ENCODE measurements around the gene TMEM181.
"Not testable (repeated sequence)": the region's sequence is repeated elsewhere in the genome, so short reads cannot be mapped to it uniquely, and the experiment has no call there.

Gene TMEM181

DNA sequence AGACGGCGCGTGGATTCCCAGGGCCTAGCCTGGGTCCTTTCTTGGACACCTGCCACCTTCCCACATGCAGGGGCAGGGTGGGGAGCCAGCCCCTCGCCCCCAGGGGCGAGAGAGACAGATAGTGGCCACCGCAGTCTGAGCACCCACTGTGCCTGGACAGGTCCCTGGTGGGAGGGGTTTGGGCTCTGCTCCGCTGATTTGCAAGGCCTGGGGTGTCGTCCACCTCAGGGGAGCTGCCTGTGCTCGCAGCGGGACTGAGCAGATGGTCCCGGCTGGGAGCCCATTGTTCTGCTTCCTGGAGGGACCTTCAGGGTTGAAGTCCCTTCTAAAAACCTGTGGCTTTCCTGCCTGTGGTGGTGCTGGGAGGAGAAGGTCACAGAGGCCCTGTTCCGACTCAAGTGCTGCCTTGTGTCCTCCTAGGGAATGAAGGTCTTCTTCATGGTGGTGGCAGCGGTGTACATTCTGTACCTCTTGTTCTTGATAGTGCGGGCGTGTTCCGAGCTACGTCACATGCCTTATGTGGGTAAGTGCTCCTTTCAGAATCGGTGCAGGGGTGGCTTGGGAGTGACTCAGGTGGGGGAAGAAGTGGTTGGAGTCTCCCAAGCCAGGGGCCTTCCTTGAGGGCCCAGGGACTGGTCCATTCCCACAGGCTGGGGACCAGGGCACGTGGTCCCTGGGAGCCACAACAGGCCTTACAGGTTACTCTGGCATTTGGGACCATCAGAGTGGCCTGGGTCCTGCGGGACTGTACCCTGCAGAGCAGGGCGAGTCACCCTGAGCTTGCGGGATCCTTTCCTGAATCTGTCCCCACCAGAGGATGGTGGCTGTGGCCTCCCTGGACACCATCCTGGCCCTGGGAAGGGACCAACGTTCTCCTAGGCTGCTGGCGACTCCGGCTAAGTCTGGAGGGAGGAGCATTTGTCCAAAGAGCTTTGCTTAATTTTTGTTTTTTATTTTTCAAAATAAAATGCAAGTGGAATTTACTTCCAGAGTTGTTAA lies 65.1 kb downstream of the TMEM181 start:
- DNase-seq: no peak

DNA sequence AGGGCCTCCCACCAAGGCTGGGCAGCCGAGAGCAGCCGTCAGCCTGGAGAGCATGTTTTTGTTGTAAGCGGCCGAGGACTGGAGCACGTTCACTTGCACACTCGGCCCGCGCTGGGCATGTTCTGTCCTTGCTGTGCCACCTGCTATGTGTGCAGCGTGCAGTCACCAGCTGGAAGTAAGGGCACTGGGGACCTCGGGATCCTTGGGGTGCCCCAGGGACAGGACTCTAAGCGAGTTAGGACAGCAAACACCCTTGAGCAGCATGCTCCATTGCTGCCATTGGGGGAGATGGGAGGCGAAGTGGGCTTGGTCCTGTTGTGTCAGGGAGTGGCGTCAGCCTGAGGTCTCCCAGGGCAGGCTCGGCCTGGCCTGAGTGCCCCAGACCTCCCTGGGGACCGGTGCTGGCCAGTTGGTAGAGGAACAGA lies 66.0 kb downstream of the TMEM181 start:
- DNase-seq: no peak

DNA sequence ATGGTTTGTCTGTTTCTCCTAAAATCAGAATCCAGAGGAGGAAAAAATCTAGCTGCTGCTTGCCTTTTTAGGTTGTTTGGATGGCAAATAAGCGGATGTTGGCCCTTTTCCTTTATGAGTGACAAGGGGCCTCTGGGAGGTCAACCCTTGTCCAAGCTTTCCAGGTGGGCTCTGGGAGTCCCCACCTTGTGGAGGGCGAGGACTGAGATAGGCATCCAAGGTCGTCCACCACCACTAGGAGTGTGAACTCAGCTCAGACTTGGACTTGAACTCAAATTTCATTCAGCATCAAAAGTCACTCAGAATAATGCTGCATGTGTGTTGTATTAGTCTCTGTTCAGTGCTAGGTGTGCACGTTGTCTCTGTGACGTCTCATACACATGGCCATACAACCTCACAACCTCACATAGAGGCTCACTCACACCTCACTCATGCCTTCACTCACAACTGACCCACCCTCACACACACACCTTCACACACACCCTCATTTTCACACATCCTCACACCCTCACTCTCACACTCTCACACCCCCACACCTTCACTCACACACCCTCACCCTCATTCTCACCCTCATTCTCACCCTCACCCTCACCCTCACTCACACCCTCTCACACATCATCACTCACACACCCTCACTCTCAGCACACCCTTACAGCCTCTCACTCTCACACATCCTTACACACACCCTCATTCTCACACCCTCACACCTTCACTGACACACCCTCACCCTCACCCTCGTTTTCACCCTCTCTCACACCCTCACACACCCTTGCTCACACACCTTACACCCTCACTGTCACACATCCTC lies 66.7 kb downstream of the TMEM181 start:
- no peak for DNase-seq

DNA sequence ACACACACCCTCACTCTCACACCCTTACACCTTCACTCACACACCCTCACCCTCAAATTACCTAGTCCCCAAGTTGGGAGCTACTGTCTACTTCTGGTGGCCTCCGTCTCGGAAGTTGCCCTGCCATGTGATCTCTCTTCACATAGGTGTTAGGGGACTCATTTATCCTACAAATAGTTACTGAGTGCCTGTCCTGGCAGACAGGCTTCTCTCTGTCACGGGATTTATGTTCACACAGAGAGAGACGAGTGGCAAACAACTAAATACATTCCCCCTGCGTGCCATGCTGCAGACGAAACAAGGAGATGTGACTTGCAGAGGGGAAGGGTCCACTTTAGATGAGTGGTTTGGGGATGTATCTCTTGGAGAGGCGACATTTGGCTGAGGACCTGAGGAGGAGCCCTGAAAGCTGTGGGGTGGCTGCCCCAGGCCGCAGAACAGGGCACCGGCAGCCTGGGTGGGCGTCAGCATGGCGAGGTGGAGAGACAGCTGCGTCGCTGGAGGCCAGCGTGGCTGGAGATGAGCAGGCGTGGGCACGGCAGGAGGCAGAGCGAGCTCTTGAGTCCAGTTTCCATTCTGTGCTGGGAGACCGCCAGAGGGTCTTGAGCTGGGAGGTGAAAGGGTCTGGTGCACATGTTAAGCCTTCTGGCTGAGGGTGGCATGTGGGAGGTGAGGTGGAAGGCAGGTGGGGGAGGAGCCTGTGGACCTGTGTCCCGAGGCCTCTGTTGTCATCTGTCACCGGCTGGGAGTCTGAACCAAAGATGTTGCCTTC lies 67.5 kb downstream of the TMEM181 start:
- no peak for DNase-seq

DNA sequence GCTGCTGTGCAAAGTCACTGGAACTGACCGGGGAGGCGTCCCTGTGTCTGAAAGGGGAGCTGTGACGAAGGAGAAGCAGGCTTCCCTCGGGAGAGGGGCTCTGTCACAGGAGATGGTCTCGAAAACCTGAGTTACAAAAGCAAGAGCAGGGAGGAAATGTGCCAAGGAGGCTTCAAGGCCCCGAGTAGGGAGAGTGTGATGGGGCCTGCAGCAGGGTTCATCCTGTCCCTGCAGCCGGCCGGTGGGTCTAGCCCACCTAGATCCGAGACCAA lies 68.0 kb downstream of the TMEM181 start:
- DNase-seq: no peak

DNA sequence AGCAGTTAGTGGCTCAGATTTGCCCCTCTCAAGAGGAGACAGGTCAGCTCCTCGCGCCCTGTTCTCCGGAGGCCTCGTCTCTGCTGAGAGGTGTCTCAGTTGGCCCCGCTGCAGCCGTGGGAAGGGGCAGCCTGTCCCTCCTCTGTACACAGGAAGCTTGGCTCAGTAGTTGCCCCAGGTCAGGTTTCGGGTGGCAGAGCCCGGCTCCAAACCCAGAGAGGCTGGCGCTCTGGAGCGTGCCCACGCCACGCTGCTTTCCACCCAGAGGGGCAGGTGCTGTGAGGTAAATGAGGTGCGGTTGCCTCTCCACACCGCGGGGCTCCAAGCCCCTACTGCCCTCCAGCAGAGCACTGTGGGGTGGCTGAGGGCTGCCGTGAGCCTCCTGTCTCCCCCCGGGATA lies 68.7 kb downstream of the TMEM181 start:
- no peak for DNase-seq

DNA sequence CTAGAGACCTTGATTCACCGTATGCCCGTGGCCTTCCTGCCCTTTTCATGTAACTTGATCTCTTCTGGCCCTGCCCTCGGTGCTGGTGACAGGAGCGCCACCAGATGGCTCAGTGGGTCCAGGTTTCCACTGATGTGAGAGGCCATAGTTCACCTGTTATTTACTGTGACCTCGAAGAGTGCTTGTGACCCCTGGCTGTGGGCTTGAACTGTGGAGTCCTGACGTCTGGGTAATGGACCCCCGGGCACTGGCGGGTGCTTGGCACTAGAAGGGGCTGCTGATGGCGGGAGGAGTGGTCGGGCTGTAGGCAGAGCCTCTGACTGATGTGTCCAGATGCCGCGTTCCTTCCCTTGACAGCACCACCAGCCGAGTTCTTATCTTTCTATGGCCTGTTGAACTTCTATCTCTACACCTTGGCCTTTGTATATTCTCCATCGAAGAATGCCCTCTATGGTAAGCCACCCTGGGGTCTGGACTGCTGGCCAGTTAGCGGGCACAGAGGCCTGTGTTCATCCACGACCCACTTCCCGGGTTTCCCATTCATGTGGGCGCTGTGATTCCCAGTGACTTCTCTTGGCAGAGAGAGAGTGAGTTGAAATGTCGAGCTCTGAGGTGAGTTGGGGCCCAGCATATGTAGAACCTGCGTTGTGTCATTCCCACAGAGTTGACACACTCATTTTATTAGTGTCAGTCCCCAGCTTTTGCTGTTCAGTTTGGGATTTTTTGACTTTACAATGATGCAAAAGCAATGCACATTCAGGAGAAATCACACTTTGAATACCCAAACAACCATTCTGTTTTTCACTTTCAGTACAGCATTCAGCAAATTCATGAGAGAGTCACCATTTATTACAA lies 69.7 kb downstream of the TMEM181 start:
- DNase-seq: no peak

DNA sequence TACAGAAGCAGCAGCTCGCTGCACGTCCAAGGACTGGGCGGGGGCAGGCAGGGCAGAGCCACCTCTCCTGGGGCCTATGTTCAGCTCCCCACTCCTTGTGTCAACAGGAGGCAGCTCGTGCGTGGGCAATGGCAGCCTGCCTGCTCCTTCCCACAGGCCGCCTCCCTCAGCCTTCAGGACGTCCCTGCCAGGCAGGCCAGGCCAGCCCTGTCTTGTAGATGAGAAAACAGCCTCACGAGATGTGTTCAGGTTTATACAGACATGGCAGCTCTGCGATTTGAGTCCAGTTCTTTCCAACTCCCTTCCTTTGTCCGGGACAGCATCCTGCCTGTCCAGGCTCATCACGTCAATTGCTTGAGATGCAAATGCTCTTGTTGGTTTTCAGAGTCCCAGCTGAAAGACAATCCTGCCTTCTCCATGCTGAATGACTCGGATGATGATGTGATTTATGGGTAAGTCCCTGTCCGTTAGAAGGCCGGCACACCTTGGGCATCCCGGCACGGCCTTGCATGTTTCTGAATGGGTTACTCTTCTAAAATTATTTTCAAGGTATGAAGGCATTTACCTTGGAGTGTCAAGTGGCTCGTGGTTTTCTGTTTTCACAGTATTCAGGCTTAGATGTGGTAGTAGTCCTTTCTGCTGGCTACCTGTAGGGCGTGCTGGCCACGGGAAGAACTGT lies 71.2 kb downstream of the TMEM181 start:
- DNase-seq: no peak

DNA sequence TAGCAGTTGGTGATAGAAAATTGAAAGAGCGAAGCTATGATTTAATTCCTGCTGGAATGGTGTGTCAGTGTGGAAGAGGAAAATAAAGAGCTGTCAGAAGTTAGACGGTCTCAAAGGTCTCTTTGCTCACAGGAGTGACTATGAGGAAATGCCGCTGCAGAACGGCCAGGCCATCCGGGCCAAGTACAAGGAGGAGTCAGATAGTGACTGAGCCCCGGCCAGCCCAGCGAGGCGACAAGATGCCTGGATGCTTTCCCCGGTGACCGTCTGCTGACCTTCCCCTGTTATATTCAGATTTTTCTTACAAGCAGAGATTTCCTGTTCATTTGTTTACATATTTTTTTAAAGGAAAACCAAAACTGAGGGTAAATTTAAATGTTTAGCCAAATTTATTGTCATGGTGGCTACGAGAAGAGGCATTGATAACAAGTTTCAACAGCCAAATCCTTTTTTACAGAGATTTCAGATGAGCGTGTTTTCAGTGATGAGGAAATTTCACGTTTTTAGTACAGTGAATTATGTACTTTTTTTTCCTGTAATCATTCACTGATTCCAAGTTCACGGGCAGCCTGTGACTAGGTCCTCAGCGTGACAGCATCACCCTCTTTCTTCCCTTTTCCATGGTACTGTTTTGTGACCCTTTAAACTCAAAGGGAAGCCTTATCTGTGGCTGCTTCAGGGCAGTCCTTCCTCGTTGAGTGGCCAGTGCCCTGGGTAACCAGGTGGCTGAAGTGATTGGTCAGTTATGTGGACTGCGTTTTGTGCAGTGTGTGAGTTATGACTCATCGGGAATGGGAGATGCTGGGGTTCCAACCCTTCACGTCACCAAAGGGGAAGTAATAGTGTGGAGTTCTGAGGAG lies 72.0 kb downstream of the TMEM181 start:
- no peak for DNase-seq

DNA sequence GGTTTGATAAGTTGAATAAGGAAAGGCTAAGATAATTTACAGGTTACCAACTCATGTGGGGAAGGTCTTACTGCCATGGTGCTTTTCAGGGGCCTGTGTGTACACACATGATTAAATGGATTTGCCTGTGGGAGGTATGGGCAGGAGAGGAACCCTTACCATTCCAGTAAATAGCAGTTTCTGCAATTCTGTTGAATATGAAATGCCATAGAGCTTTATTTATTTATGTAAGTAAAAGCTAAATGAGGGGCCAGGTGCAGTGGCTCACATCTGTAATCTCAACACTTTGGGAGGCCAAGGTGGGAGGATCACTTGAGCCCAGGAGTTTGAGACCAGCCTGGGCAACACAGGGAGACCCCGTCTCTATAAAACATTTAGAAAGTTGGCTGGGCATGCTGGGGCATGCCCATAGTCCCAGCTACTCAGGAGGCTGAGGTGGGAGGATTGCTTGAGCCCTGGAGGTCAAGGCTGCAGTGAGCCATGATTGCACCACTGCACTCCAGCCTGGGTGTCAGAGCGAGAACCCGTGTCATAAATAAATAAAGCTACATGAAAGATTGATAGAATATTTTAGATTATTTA lies 72.7 kb downstream of the TMEM181 start:
- DNase-seq: not testable (repeated sequence)

DNA sequence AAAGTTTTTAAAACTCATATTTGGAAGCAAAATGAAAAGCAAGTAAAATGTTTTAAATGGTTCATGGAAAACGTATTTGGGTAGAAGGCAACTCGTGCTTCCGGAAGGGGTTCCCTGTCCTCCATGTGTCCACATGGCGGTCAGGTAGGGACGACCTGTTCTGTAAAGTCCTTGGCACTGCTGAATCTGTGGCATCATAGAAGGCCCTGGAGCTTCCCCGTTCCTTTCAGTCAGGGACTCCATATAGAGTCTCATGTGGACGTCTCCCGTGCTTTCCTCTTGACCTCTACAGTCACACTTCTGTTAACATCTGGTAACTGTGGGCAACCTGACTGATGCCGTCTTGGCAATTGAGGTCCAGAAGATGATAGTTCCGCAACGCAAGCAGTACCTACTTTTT lies 73.2 kb downstream of the TMEM181 start:
- no peak for DNase-seq

DNA sequence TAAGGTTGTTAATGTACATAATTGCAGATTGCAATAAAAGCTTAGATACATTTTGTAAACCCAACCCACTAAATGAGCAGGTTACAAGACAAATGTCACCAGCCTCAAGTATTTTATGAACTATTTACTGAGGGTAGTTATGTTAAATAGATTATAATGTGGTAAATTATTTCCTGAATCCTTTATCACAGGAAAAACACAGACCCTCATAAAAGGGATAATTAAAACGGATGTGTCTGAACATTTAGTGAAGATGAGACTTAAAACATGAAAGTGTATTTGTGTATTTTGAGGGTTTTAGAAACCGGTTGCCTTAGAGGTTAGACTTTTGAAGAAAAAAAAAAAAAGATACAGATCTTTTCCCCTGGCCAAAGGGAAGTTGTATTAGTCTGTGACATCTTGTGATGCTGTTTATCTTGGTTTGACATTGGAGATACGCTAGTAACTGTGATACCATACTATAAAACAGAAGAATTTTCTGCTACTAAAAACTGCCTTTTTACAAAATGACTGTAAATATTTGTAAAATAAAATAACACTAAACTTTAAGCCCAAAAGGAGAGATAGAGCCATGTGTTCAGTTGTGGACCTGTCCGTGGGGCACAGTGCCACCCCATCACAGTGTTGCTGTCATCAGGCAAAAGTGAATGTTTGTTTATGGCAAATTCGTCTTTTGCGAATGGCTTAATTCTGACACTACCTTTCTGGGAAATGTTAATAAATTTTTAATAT lies 75.0 kb downstream of the TMEM181 start:
- no peak for DNase-seq

DNA sequence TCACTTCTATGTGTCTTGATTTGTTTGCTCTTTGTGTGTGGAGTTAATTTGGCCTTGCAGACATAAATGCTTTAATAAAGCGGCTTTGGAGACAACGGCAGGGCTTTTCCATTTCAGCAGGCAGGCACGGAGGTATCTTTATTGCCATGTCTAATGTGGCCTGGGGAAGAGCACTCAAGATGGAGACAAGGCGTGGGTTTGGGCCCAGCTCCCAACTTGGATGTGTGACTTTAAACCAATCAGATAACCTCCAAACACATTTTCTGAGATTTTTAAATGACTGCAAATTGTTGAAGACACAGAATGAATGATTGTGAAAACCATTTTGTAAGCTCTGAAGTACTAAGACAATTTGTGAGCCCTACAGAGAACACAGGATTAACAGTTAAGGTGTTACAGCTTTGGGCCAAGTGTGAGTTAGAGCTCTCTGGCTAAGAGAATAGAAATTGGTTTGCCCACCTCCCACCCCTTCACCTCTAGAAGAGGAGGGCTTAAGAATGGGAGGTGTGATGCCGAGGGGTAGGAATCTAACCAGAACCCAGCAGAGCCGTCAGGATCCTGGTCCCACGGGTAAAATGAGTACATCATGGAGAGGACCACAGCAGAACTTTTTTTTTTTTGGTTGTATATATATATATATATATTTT lies 75.7 kb downstream of the TMEM181 start:
- DNase-seq: no peak

DNA sequence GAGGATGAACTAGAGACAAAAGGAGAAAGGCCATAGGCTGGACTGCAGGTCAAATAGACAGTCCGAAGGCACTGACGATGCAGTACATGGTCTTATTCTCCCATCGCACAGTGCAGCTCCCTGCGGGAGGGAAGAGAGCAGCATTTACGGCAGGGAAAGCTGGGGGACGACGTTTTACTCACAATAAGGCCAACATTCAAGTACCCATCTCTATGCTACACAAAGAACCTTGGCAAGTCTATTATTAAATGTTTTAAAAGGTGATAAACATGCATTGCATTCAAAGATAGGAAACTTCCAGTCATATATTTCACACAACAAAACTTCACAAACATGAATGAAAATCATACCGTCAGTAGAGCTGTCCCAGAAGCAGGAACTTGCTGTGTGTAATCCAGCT lies 76.9 kb downstream of the TMEM181 start:
- DNase-seq: no peak

DNA sequence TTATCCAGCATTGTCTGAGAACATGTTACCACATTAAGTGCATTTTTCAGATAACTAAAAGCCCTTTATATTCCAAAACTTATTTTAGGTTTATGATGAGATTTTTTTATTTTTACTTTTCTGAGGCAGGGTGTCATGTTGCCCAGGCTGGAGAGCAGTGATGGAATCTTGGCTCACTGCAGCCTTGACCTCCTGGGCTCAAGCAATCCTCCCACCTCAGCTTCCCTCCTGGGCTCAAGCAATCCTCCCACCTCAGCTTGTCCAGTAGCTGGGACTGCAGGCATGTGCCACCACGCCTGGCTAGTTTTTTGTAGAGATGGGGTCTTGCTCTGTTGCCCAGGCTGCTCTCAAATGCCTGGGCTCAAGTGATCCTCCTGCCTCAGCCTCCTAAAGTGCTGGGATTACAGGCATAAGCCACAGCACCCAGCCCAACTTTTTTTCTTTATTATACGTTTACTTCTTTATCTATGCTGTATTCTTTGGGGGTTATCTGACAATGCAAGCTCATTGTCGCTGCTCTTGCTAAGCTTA lies 78.5 kb downstream of the TMEM181 start:
- no peak for DNase-seq

DNA sequence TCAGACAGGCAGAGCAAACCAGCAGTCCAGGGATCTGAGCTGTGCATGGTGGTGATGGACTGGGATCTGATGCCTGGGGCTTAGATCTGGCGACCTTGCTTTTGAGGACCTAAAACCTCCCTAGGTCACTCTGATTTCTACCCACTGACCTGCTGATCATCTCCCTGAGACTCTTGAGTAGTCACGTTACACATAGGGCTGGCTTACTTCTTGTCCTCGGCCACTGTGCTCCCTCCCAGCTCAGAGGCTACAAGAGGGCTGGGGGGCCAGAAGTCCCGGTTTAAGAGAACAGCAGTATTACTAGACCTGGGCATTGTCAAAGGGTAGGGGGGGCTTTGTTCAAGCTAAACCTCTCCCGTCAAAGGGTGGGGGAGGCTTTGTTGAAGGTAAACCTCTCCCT lies 79.2 kb downstream of the TMEM181 start:
- DNase-seq: no peak

DNA sequence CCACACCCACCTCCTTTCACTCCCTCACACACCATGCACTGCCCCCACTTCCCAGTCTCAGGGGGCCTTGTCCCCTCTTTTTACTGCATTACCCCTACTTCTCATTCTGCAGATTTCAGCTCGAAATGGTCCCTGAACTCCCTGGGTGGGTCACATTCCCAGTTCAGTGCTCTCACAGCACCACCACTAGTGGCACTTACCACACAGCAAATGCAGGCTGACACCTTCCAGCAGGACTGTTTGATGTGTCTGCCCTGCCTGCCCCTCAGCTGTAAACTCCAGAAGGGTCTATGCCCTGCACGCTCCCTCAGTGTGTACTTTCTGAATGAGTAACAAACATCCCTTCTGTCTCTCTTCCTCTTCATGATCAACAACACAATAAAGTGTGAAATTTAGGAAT lies 80.6 kb downstream of the TMEM181 start:
- peak; percentile 38 for DNase-seq

DNA sequence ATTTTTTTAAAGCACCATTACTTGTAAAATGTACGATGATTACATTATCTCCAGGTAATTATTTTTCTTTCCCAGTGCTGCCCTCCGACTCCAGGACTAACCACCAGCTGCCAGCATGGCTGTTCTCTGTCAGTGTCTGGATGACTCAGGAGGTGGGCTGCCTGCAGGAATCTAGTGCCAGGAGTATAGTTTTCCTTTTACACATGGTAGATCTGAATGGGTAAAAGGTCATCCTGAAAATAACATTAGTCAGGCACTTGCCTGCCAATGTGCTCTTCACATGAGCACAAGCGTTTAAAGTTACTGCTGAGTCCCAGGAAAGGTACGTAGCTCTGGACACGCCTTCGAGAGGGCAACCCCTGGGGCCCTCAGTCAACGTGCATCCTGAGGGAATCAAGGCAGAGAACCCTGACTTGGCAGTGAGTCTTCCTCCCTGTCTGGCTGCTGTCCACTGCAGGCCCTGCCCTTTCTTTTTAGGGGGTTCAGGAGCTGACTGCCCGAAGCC lies 82.3 kb downstream of the TMEM181 start:
- no peak for DNase-seq

DNA sequence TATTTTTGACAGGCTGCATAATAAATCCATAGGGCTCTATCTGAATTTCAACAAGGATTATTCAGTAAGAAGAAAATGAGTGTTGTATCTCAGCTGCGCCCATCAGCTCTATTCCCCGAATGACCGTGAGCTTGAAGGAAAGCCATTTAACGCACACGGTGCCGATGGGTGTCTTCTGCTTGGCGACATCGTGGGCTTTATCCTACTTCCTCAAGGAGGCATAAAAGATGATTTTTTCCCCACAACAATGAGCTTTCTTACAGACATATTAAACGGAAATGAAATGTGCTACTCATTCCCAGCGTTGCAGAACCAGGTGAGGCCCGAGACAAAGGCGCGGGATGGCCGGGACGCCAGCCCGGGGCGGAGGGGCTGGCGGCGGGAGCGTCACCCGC lies 83.9 kb downstream of the TMEM181 start:
- DNase-seq: no peak
